PC-3 (cell line): Measurements from ENCODE around the gene NPAS2. TPM values are rescaled to one million over a fixed set of nuclear protein-coding genes. Genes with fewer than 3 reads are reported as not detected.

Source experiments
- ATAC-seq: fragments of 200-7000 bp; cut with Tn5 transposase; 2 replicates; pipeline ENCODE4 v1.9.1; 2020; ENCODE audit warnings: mild to moderate bottlenecking, moderate library complexity
- BruUV-seq: library from RNA; stranded (reverse); fragments of 400-500 nt; replicated peaks from 2 replicates; lab custom pipeline; 2021; lab: Mats Ljungman, UMichigan
- CTCF ChIA-PET: fragments of 300-600 bp; sonication (Branson Sonifier 250); formaldehyde crosslinking; loops from one replicate; lab custom pipeline; 2022; ENCODE audit warnings: antibody characterized with exemption; lab: Charles Lee
- POLR2A ChIA-PET: fragments of 300-600 bp; sonication (Branson Sonifier 250); formaldehyde crosslinking; loops from one replicate; lab custom pipeline; 2022; ENCODE audit warnings: antibody characterized with exemption; ENCODE audit not compliant: unreplicated experiment; lab: Charles Lee
- DNase-seq: peaks from one replicate; pipeline ENCODE4 v3.0.0-alpha.2; 2015
- H2AFZ ChIP-seq: fragments of 300-600 bp; sonication (generic); 2 replicates; pipeline ENCODE4 v1.6.0; 2016; ENCODE audit warnings: antibody characterized with exemption, low read length
- H3F3A ChIP-seq: fragments of 300-600 bp; sonication (generic); one replicate; pipeline ENCODE4 v1.6.0; 2017; ENCODE audit warnings: antibody characterized with exemption, low read length, control low read depth, mild to moderate bottlenecking; ENCODE audit not compliant: unreplicated experiment
- H3K27ac ChIP-seq: fragments of 300-600 bp; sonication (generic); 2 replicates; pipeline ENCODE4 v1.5.1; 2016; ENCODE audit warnings: mild to moderate bottlenecking, low read length
- H3K27me3 ChIP-seq: fragments of 300-600 bp; sonication (generic); 2 replicates; pipeline ENCODE4 v1.6.1; 2016; ENCODE audit warnings: low read length, mixed read lengths
- H3K36me3 ChIP-seq: fragments of 300-600 bp; sonication (generic); 2 replicates; pipeline ENCODE4 v1.6.1; 2016; ENCODE audit warnings: low read depth, mixed run types, low read length, mixed read lengths
- H3K4me1 ChIP-seq: fragments of 300-600 bp; sonication (generic); 2 replicates; pipeline ENCODE4 v1.5.1; 2016; ENCODE audit warnings: low read length; ENCODE audit not compliant: insufficient read depth
- H3K4me2 ChIP-seq: fragments of 300-600 bp; sonication (generic); 2 replicates; pipeline ENCODE4 v1.6.0; 2016; ENCODE audit warnings: low read length
- H3K4me3 ChIP-seq: fragments of 300-600 bp; sonication (generic); 2 replicates; pipeline ENCODE4 v1.5.1; 2016; ENCODE audit warnings: mild to moderate bottlenecking, low read length, mixed read lengths
- H3K79me2 ChIP-seq: fragments of 300-600 bp; sonication (generic); 2 replicates; pipeline ENCODE4 v1.6.1; 2017; ENCODE audit warnings: low read length, mixed read lengths
- H3K9ac ChIP-seq: fragments of 300-600 bp; sonication (generic); 2 replicates; pipeline ENCODE4 v1.6.0; 2016; ENCODE audit warnings: mild to moderate bottlenecking, low read length
- H3K9me2 ChIP-seq: fragments of 300-600 bp; sonication (generic); replicated peaks from 2 replicates; pipeline ENCODE4 v1.6.1; 2016; ENCODE audit warnings: mixed run types, low read length, mixed read lengths
- H3K9me3 ChIP-seq: fragments of 300-600 bp; sonication (generic); 2 replicates; pipeline ENCODE4 v1.6.1; 2016; ENCODE audit warnings: low read length, mixed read lengths
- H4K20me1 ChIP-seq: fragments of 300-600 bp; sonication (generic); 2 replicates; pipeline ENCODE4 v1.6.1; 2016; ENCODE audit warnings: low read length, mixed read lengths
- EZH2 ChIP-seq: fragments of 300-600 bp; sonication (generic); IDR thresholded peaks from one replicate; pipeline ENCODE4 v1.6.1; 2017; ENCODE audit warnings: antibody characterized with exemption, mild to moderate bottlenecking, low read length; ENCODE audit not compliant: unreplicated experiment
- EZH2phosphoT487 ChIP-seq: fragments of 300-600 bp; sonication (generic); IDR thresholded peaks from 2 replicates; pipeline ENCODE4 v1.6.1; 2018; ENCODE audit warnings: mild to moderate bottlenecking, antibody characterized with exemption, low read length, borderline replicate concordance
- intact Hi-C: fragments of 100-400 bp; cut with micrococcal nuclease; formaldehyde crosslinking; loops from 2 replicates; pipeline ENCODE4 v1.9.0; 2023
- total RNA-seq: library from RNA; depleted of rRNA; stranded (reverse); fragments of >200 nt; gene quantifications from 2 replicates; pipeline ENCODE4 v1.2.3, GENCODE V29; 2014
- TF ChIP-seq, protein P1 (sequence below): fragments of 300-600 bp; sonication (generic); conservative IDR thresholded peaks from 2 replicates; pipeline ENCODE4 v1.5.1; 2017; ENCODE audit warnings: antibody characterized with exemption, low read depth, mild to moderate bottlenecking, low read length

The NPAS2 gene
- total RNA-seq, 1 experiment from 2014 or later = 55.4 TPM

DNA sequence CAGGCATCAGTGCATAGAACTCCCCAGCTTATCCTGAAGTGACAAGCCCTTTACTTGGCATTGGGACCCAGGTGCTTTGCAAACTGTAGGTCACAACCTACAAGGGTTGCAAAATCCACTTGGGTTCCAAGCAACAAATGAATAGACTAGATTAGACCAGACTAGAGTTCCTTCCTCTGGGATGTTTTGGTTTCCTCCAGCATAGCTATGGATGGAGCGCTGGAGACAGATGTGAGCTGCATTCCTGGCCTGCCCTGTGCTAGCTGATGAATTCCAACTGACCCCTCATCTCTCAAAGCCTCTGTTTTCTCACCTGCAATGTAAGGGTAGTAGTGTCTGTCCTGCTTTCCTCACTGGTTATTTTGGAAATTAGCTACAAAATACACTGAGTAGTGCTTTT is 86.2 kb downstream of the NPAS2 start:
- H3K27me3 ChIP-seq = no peaks in the 10 kb centered on the region
- H3K9me3 ChIP-seq = no peaks in the 10 kb centered on the region
- CTCF ChIA-PET = no interaction called here
- H3K4me3 ChIP-seq = no peak overlapping the region
- H3K9ac ChIP-seq = no peak overlapping the region
- H3K4me2 ChIP-seq = no peak overlapping the region
- H3K27ac ChIP-seq = no peak overlapping the region
- no peaks in the 10 kb centered on the region for H3K9me2 ChIP-seq
- POLR2A ChIA-PET = no interaction called here
- DNase-seq (no peak), ATAC-seq (no peak)
- H3F3A ChIP-seq = peaks cover 13% of the 10 kb centered on the region
- H4K20me1 ChIP-seq = no peaks in the 10 kb centered on the region
- H2AFZ ChIP-seq = no peak overlapping the region
- intact Hi-C loops = no loop called here
- TF ChIP-seq EZH2phosphoT487 = no peak
- no peak for TF ChIP-seq EZH2
- TF ChIP-seq, protein P1, sequence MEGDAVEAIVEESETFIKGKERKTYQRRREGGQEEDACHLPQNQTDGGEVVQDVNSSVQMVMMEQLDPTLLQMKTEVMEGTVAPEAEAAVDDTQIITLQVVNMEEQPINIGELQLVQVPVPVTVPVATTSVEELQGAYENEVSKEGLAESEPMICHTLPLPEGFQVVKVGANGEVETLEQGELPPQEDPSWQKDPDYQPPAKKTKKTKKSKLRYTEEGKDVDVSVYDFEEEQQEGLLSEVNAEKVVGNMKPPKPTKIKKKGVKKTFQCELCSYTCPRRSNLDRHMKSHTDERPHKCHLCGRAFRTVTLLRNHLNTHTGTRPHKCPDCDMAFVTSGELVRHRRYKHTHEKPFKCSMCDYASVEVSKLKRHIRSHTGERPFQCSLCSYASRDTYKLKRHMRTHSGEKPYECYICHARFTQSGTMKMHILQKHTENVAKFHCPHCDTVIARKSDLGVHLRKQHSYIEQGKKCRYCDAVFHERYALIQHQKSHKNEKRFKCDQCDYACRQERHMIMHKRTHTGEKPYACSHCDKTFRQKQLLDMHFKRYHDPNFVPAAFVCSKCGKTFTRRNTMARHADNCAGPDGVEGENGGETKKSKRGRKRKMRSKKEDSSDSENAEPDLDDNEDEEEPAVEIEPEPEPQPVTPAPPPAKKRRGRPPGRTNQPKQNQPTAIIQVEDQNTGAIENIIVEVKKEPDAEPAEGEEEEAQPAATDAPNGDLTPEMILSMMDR = no peak
- BruUV-seq = no TSS peak
- peaks cover 38% of the 10 kb centered on the region for H3K4me1 ChIP-seq
- H3K79me2 ChIP-seq = peaks cover 38% of the 10 kb centered on the region
- H3K36me3 ChIP-seq = peaks cover 25% of the 10 kb centered on the region

DNA sequence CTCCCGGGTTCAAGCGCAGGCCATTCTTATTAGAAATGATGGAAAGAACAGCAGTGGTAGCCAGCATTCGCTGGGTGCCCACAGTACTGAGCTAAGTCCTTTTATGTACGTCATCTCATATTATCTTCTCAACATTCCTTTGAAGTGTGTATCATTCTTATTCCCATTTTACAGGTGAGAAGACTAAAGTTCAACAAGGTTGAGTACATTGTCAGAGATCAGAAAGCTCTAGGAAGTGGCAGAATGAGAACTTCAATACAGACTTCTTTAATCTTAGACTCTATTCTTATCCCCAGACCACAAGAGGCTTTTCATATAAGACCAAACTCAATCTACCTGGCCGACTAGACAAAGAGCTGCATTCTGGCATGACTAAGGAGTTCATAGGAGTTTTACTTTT is 86.7 kb downstream of the NPAS2 start:
- no peak for ATAC-seq
- DNase-seq = no peak
- no peaks in the 10 kb centered on the region for H4K20me1 ChIP-seq
- H3K27me3 ChIP-seq = no peaks in the 10 kb centered on the region
- no peak overlapping the region for H3K9ac ChIP-seq
- no peaks in the 10 kb centered on the region for H3K9me3 ChIP-seq
- peaks cover 21% of the 10 kb centered on the region for H3K36me3 ChIP-seq
- ChIA-PET POLR2A (no interaction called here), CTCF (no interaction called here)
- peaks cover 13% of the 10 kb centered on the region for H3F3A ChIP-seq
- H3K9me2 ChIP-seq = no peaks in the 10 kb centered on the region
- intact Hi-C loops = no loop called here
- H2AFZ ChIP-seq = no peak overlapping the region
- H3K4me2 ChIP-seq = no peak overlapping the region
- H3K27ac ChIP-seq = no peak overlapping the region
- no peak for TF ChIP-seq EZH2phosphoT487
- TF ChIP-seq EZH2 = no peak
- TF ChIP-seq, protein P1 = no peak
- no peak overlapping the region for H3K4me3 ChIP-seq
- H3K79me2 ChIP-seq = peaks cover 33% of the 10 kb centered on the region
- no TSS peak for BruUV-seq
- H3K4me1 ChIP-seq = peaks cover 32% of the 10 kb centered on the region

DNA sequence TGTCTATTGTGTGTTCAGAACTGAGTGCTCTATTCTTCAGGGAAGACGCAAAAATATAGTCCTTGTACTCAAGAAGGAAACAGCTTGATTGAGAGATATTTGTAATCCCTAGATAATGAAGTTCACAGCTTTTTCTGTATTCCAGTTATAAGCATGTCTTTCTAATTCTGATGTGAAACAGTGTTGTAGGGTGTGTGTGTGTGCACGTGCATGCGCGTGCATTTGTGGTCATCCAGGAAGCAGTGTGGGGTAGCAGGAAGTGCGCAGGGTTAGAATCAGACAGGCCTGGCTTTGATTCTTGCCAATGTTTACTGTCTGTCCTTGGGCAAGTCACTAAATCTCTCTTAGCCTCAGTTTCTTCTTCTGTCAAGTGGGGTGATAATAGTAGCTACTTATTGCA is 87.9 kb downstream of the NPAS2 start:
- no peaks in the 10 kb centered on the region for H3K9me2 ChIP-seq
- intact Hi-C loops = no loop called here
- no peaks in the 10 kb centered on the region for H3K27me3 ChIP-seq
- peaks cover 28% of the 10 kb centered on the region for H3K79me2 ChIP-seq
- CTCF ChIA-PET = no interaction called here
- H2AFZ ChIP-seq = no peak overlapping the region
- H3K4me3 ChIP-seq = no peak overlapping the region
- DNase-seq (no peak), ATAC-seq (no peak)
- POLR2A ChIA-PET = no interaction called here
- H4K20me1 ChIP-seq = no peaks in the 10 kb centered on the region
- H3K36me3 ChIP-seq = peaks cover 27% of the 10 kb centered on the region
- peaks cover 9% of the 10 kb centered on the region for H3F3A ChIP-seq
- peaks cover 22% of the 10 kb centered on the region for H3K4me1 ChIP-seq
- TF ChIP-seq EZH2 = no peak
- no peak overlapping the region for H3K9ac ChIP-seq
- no peak overlapping the region for H3K27ac ChIP-seq
- no TSS peak for BruUV-seq
- H3K9me3 ChIP-seq = no peaks in the 10 kb centered on the region
- no peak overlapping the region for H3K4me2 ChIP-seq
